ENCODE results near the gene GSDMA. TPM values are rescaled to one million over a fixed set of nuclear protein-coding genes. Genes with fewer than 3 reads are reported as not detected.

GSDMA gene, protein sequence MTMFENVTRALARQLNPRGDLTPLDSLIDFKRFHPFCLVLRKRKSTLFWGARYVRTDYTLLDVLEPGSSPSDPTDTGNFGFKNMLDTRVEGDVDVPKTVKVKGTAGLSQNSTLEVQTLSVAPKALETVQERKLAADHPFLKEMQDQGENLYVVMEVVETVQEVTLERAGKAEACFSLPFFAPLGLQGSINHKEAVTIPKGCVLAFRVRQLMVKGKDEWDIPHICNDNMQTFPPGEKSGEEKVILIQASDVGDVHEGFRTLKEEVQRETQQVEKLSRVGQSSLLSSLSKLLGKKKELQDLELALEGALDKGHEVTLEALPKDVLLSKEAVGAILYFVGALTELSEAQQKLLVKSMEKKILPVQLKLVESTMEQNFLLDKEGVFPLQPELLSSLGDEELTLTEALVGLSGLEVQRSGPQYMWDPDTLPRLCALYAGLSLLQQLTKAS
- total RNA-seq, result not detected

DNA sequence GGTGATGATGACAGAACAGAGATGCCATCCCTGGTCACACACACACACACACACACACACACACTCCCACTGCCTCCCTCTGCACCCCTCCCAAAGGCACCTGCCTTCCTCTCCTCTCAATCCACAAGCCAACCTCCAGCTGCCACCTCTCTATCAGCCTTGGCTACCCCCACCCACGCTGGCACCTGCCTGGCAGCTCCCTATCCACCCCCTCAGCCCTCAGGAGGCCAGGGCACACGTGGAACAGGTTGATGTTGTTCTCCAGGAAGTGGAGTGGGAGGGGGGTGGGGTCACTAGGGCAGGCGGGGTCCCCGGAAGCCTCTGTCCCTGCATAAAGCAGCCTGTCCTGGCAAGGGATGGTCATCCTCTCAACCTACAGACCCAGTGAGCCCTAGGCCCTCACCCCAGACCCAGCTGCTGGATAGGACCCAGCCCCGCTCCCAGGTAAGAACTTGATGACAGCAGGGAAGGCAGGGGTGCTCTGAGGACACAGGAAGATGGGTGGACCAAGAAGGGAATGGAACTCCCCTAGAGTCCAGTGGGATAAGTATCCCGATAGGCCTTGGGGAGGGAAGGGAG, at the start of gene GSDMA:
Gene GSDMA, plus strand, starts transcription at position 363 of the 579 bp plus-strand sequence. CDS start 2,684 bp downstream, outside the sequence.
- no peaks in the 10 kb centered on the region for H3K9me3 ChIP-seq
- WGBS, 2 donors, result 65 to 80% methylated on average over 2 to 6 of the region's 6 CpGs
- intact Hi-C loops (cut with DNase I), result no loop called here

DNA sequence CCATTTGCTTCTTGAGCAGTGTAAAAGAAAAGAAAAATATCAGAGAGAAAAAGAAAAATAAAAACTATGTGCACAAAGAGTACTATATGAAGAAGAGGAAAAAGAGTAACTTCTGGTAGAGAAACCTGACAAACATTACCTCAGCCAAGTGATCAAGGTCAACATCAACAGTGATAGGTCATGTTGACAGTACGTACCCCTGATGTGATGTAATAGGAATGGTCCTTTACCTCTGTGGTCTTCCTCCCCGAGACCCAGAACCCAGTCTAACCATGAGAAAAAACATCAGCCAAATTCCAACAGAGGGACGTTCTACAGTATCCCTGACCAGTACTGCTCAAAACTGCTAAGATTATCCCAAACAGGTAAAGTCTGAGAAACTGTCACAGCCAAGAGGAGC, 48.8 kb upstream of the GSDMA start:
- WGBS, 2 donors, result 89 to 94% methylated on average over 3 of the region's 3 CpGs
- no peak for TF ChIP-seq POLR2A (IDR thresholded peaks at IDR 0.05)
- TF ChIP-seq, protein P1, sequence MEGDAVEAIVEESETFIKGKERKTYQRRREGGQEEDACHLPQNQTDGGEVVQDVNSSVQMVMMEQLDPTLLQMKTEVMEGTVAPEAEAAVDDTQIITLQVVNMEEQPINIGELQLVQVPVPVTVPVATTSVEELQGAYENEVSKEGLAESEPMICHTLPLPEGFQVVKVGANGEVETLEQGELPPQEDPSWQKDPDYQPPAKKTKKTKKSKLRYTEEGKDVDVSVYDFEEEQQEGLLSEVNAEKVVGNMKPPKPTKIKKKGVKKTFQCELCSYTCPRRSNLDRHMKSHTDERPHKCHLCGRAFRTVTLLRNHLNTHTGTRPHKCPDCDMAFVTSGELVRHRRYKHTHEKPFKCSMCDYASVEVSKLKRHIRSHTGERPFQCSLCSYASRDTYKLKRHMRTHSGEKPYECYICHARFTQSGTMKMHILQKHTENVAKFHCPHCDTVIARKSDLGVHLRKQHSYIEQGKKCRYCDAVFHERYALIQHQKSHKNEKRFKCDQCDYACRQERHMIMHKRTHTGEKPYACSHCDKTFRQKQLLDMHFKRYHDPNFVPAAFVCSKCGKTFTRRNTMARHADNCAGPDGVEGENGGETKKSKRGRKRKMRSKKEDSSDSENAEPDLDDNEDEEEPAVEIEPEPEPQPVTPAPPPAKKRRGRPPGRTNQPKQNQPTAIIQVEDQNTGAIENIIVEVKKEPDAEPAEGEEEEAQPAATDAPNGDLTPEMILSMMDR (IDR thresholded peaks at IDR 0.05), result no peak
- DNase-seq, result no peak

More for the DNA sequence above, at the start of gene GSDMA:
- no peak for TF ChIP-seq POLR2A (IDR thresholded peaks at IDR 0.05)
- TF ChIP-seq, protein P1 (IDR thresholded peaks at IDR 0.05), result no peak
- Histone ChIP-seq H3K27me3 (no peaks in the 10 kb centered on the region), H3K4me3 (replicated peaks in 1 of 3) (no peak within 1 kb of the TSS), H3K27ac (no peak within 1 kb of the TSS), H3K4me1 (peaks cover 0 to 4% of the 10 kb centered on the region in 2 donors), H3K36me3 (no peaks in the 10 kb centered on the region)
- no peak for DNase-seq

DNA sequence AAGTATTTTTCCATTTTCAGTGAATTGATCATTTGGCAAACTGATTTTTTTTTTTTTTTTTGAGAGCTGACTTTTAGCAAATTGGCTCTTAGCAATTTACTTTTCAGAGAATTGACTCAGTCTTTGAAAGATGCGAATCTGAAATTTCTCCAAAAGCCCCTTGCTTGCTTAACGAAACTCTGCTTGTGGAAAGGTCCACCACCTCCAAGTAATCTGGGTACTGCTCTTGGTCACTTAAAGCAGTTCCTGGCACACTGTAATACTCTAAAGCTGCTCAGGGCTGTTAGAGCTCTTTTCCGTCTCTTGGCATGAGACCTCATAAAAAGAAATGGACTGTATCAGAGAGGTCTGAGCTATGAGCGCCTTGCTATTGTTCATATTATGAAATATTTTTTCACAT, 47.2 kb upstream of the GSDMA start:
- no peak overlapping the region for H3K27ac ChIP-seq
- peaks cover 2 to 4% of the 10 kb centered on the region in 2 donors for H3K36me3 ChIP-seq
- TF ChIP-seq, protein P1 (IDR thresholded peaks at IDR 0.05), result no peak
- TF ChIP-seq POLR2A (IDR thresholded peaks at IDR 0.05), result no peak
- no peaks in the 10 kb centered on the region for H3K9me3 ChIP-seq
- 46 to 88% methylated on average over 4 of the region's 4 CpGs for WGBS, 2 donors
- intact Hi-C loops (cut with DNase I), result no loop called here
- H3K27me3 ChIP-seq, result no peaks in the 10 kb centered on the region
- H3K4me3 ChIP-seq (replicated peaks in 1 of 3), result no peak overlapping the region
- H3K4me1 ChIP-seq, result peaks cover 0 to 4% of the 10 kb centered on the region in 2 donors
- DNase-seq, result no peak

More for the DNA sequence above, 48.8 kb upstream of the GSDMA start:
- Histone ChIP-seq H3K9me3 (no peaks in the 10 kb centered on the region), H3K27ac (no peak overlapping the region), H3K4me3 (replicated peaks in 1 of 3) (no peak overlapping the region), H3K27me3 (no peaks in the 10 kb centered on the region), H3K4me1 (peaks cover 0 to 4% of the 10 kb centered on the region in 2 donors), H3K36me3 (no peaks in the 10 kb centered on the region)
- intact Hi-C loops (cut with DNase I), result no loop called here

DNA sequence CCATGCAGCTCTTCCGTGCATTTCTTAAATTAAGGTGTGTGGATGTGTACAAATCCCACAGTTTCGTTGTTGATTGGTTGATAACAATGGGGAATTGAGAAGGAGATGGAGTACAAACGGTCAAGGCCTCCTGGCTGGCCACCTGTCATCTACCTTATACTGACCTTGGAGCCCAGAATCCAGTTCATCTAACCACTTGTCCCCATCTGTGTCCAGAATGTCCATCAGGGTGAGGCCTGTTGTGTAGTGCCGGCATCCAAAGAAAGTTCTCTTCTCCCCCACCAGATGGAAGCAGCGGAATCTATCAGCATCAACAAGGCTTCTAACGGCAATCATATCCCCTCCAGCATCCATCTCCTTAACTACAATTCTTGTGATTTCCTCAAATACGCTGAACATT, 45.9 kb upstream of the GSDMA start:
- Histone ChIP-seq H3K27ac (no peak overlapping the region), H3K4me3 (replicated peaks in 1 of 3) (no peak overlapping the region), H3K9me3 (no peaks in the 10 kb centered on the region), H3K27me3 (no peaks in the 10 kb centered on the region), H3K36me3 (peaks cover 12 to 13% of the 10 kb centered on the region in 2 donors), H3K4me1 (no peaks in the 10 kb centered on the region)
- intact Hi-C loops (cut with DNase I), result no loop called here
- no peak for DNase-seq
- 91% methylated on average over 7 of the region's 7 CpGs for WGBS, 2 donors
- TF ChIP-seq, protein P1 (IDR thresholded peaks at IDR 0.05), result no peak
- no peak for TF ChIP-seq POLR2A (IDR thresholded peaks at IDR 0.05)
